Cardiac muscle cell (in vitro differentiated cells and primary cell): ENCODE measurements around the gene ZMYM2. TPM values are rescaled to one million over a fixed set of nuclear protein-coding genes. Genes with fewer than 3 reads are reported as not detected.
"Not testable (repeated sequence)": the region's sequence is repeated elsewhere in the genome, so short reads cannot be mapped to it uniquely, and the experiment has no call there.

Source experiments
- DNase-seq, 2 donors: peaks; one replicate each; pipeline versions ENCODE4 v3.0.0 to v3.0.0-alpha.2; 2010 to 2017; ENCODE audit warnings: low read depth in 1 of 2, low spot score in 1 of 2
- H3K27ac ChIP-seq: fragments of 200-600 bp; sonication (generic); 2 replicates; pipeline ENCODE4 v1.5.1; 2016
- H3K27me3 ChIP-seq: fragments of 200-600 bp; sonication (generic); 2 replicates; pipeline ENCODE4 v1.6.0; 2016; ENCODE audit warnings: control low read depth
- H3K36me3 ChIP-seq: fragments of 200-600 bp; sonication (generic); 2 replicates; pipeline ENCODE4 v1.5.1; 2016; ENCODE audit warnings: control low read depth
- H3K4me1 ChIP-seq: fragments of 200-600 bp; sonication (generic); 2 replicates; pipeline ENCODE4 v1.8.1; 2017; ENCODE audit warnings: low read depth, mild to moderate bottlenecking, mixed run types
- H3K4me3 ChIP-seq: fragments of 200-600 bp; sonication (generic); 2 replicates; pipeline ENCODE4 v1.5.1; 2016; ENCODE audit warnings: mild to moderate bottlenecking
- H3K9me3 ChIP-seq: fragments of 200-600 bp; sonication (generic); 2 replicates; pipeline ENCODE4 v1.5.1; 2017; ENCODE audit warnings: low read depth, mild to moderate bottlenecking, control low read depth
- CTCF ChIP-seq: IDR thresholded peaks from 2 replicates; pipeline ENCODE4 v1.5.1; 2012; ENCODE audit warnings: low read depth, mild to moderate bottlenecking, low read length
- polyA plus RNA-seq: library from polyadenylated mRNA; unstranded; fragments of >200 nt; fragmentation: Nextera tagmentation; extraction: Ambion mirVana; gene quantifications from 2 replicates; pipeline ENCODE4 v1.2.1, GENCODE V29; 2016
- total RNA-seq: library from RNA; depleted of rRNA; stranded (reverse); fragments of >200 nt; gene quantifications from 2 replicates; pipeline ENCODE4 v1.2.3, GENCODE V29; 2016

Gene ZMYM2
- total and polyA plus RNA-seq, 2 experiments from 2014 or later = 42.5 to 82.1 TPM

GRCh38 chr13:20019043-20019442 is 60.5 kb downstream of the ZMYM2 start:
- DNase-seq = no peak
- Histone ChIP-seq H3K27ac (no peak overlapping the region), H3K36me3 (peaks cover 3% of the 10 kb centered on the region), H3K4me1 (peaks cover 18% of the 10 kb centered on the region), H3K4me3 (no peak overlapping the region), H3K27me3 (no peaks in the 10 kb centered on the region), H3K9me3 (no peaks in the 10 kb centered on the region)
- TF ChIP-seq CTCF = no peak

DNA sequence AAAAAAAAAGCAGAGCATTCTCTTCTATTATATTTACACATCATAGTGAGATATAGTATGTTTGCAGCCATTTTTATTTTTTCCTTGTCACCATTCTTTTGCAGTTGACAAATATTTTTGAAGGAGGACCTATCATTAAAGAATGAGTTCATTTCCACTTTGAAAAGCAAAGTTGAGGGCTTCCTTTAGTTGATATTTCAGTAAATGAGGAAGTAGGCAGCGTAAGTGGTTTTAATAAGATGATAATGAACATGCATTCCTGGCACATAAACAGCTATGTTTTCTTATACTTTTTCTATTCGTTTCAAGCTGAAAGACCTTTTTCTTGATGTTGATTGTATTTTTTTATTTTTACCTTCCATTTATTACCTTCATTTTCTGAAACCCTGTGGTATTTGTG is 66.2 kb downstream of the ZMYM2 start:
- peaks cover 4% of the 10 kb centered on the region for H3K4me1 ChIP-seq
- DNase-seq = no peak
- TF ChIP-seq CTCF = no peak
- H3K27me3 ChIP-seq = no peaks in the 10 kb centered on the region
- no peak overlapping the region for H3K27ac ChIP-seq
- H3K9me3 ChIP-seq = no peaks in the 10 kb centered on the region
- no peak overlapping the region for H3K4me3 ChIP-seq
- H3K36me3 ChIP-seq = peaks cover 30% of the 10 kb centered on the region

- Histone ChIP-seq H3K9me3 (no peaks in the 10 kb centered on the region), H3K36me3 (peaks cover 50% of the 10 kb centered on the region), H3K27ac (no peak overlapping the region), H3K4me1 (no peaks in the 10 kb centered on the region), H3K27me3 (no peaks in the 10 kb centered on the region), H3K4me3 (no peak overlapping the region)
- no peak for TF ChIP-seq CTCF
- DNase-seq = no peak
These were observed 70.4 kb downstream of the ZMYM2 start for GRCh38 chr13:20028953-20029352.

GRCh38 chr13:20033486-20033885 is 75.0 kb downstream of the ZMYM2 start:
- TF ChIP-seq CTCF = no peak
- Histone ChIP-seq H3K4me1 (no peaks in the 10 kb centered on the region), H3K27me3 (no peaks in the 10 kb centered on the region), H3K36me3 (peaks cover 49% of the 10 kb centered on the region), H3K27ac (peak overlapping the region; percentile 20), H3K9me3 (no peaks in the 10 kb centered on the region), H3K4me3 (no peak overlapping the region)
- DNase-seq = no peak

GRCh38 chr13:20035130-20035529 is 76.6 kb downstream of the ZMYM2 start:
- Histone ChIP-seq H3K36me3 (peaks cover 49% of the 10 kb centered on the region), H3K27ac (peak overlapping the region; percentile 5)
- TF ChIP-seq CTCF = peak; percentile 5

GRCh38 chr13:20037908-20038307 is 79.4 kb downstream of the ZMYM2 start:
- TF ChIP-seq CTCF = no peak
- Histone ChIP-seq H3K4me3 (no peak overlapping the region), H3K9me3 (no peaks in the 10 kb centered on the region), H3K36me3 (peaks cover 32% of the 10 kb centered on the region), H3K27me3 (no peaks in the 10 kb centered on the region), H3K4me1 (peaks cover 8% of the 10 kb centered on the region), H3K27ac (no peak overlapping the region)
- DNase-seq = no peak

More at GRCh38 chr13:20035130-20035529, 76.6 kb downstream of the ZMYM2 start:
- Histone ChIP-seq H3K4me3 (no peak overlapping the region), H3K4me1 (no peaks in the 10 kb centered on the region), H3K9me3 (no peaks in the 10 kb centered on the region), H3K27me3 (no peaks in the 10 kb centered on the region)
- DNase-seq = peak in 1 of 2 donors; percentile 7

GRCh38 chr13:20042603-20043002 is 84.1 kb downstream of the ZMYM2 start:
- H3K4me3 ChIP-seq, H3K9me3 ChIP-seq, H3K36me3 ChIP-seq, H3K4me1 ChIP-seq, H3K27ac ChIP-seq, DNase-seq, H3K27me3 ChIP-seq: not testable (repeated sequence)
